HG03571 (cell line): ENCODE measurements around the gene MARCHF5.
"Not testable (repeated sequence)": the region's sequence is repeated elsewhere in the genome, so short reads cannot be mapped to it uniquely, and the experiment has no call there.

Experiments
- ATAC-seq: cut with Tn5 transposase; IDR thresholded peaks from one replicate; pipeline ENCODE4 v1.9.1; 2021; ENCODE audit not compliant: unreplicated experiment

Gene MARCHF5

GRCh38 chr10:92385831-92386230, 94.9 kb downstream of the MARCHF5 start:
- ATAC-seq: no peak

GRCh38 chr10:92387289-92387940, 96.4 kb downstream of the MARCHF5 start:
- ATAC-seq: no peak

DNA sequence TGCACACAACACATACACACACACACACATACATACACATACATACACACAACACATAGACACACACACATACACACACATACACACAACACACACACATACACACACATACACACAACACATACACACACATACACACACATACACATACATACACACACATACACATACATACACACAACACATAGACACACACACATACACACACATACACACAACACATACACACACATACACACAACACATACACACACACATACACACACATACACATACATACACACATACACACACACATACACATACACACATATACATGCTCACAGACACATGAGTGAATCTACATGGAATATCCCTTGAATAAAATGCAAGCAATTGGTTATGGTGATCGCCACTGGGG, 102.2 kb downstream of the MARCHF5 start:
- not testable (repeated sequence) for ATAC-seq

DNA sequence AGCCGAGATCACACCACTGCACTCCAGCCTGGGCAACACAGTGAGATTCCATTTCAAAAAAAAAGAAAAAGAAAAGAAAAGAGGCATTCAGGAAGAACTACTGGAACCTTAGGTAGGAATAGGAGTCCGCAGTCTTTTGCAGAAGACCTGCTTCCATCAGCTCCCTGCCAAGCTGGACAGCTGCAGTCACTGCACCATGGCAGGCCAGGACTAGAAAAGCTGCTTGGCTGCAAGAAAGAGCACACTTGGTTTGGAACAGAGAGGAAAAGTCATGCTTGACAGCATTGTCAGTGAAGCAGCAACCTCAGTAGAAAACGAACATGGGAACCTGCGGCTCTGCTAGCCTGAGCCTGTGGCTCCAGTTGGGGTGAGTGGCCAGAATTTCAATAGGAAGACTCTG, 104.3 kb downstream of the MARCHF5 start:
- no peak for ATAC-seq

DNA sequence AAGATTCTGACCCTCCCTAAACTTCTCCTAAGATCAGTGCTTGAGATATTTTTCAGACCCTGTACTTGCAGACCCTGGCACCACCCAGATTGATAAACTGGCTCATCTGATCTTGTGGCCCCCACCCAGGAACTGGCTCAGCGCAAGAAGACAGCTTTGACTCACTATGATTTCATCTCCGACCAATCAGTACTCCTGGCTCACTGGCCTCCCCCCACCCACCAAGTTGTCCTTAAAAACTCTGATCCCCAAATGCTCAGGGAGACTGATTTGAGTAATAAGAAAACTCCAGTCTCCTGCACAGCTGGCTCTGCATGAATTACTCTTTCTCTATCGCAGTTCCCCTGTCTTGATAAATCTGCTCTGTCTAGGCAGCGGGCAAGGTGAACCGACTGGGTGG, 111.3 kb downstream of the MARCHF5 start:
- not testable (repeated sequence) for ATAC-seq
